ENCODE results near the gene RASGRP3. TPM values are rescaled to one million over a fixed set of nuclear protein-coding genes. Genes with fewer than 3 reads are reported as not detected.

The RASGRP3 gene
- polyA plus RNA-seq, 1 donor = 19.6 TPM

DNA sequence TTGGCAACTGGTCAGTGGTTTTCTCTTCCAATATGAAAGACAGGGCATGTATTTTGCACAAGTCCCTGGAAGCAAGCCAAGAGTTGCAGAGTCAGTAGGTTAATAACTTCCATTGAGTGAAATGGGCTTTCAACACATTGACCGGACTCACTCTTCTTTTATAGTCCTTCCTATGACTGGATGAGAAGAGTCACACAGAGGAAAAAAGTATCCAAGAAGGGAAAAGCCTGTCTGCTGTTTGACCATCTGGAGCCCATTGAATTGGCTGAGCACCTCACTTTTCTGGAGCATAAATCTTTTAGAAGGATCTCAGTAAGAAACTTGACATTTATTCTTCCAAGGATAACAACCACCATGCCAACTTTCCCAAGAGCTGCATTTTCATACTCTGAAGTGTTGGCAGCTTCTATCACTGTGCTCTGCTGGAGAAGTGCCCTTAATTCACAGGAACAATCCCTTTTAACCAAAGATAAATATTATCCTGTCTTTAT lies 45.4 kb downstream of the RASGRP3 start:
- peak; percentile 65 for DNase-seq

DNA sequence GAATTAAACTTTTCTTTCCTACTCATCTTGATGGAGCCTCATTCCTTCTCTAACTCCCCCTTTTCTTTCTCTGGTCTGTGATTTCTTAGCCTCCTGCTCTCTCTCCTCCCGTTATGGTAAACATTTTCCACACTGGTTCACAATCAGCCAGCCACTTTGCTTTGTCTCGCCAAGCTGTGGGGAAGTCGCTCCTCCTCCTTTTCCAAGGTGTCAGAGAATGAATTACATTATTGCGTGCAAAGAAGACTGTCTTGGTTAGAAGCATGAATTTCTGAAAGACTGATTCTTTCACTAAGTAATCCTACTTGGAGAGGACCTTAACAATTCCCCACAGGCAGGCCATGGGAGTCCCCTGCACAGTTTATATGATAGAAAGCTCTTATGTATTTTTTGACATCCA lies 46.1 kb downstream of the RASGRP3 start:
- no peak for DNase-seq

DNA sequence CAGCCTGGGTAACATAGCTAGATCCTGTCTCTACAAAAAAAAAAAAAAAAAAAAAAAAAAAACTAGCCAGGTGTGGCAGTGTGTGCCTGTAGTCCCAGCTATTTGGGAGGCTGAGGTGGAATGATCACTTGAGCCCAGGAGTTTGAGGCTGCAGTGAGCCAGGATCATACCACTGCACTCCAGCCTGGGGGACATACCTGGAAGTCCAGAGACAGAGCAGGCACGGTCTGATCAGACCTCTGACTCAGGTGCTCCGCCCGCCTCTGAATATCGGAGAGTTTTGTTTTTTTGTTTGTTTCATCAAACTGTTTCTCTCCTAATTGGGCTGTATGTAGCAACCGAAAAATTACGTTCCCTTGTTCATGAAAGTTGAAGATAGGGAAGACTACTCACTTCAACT lies 49.2 kb downstream of the RASGRP3 start:
- no peak for DNase-seq

DNA sequence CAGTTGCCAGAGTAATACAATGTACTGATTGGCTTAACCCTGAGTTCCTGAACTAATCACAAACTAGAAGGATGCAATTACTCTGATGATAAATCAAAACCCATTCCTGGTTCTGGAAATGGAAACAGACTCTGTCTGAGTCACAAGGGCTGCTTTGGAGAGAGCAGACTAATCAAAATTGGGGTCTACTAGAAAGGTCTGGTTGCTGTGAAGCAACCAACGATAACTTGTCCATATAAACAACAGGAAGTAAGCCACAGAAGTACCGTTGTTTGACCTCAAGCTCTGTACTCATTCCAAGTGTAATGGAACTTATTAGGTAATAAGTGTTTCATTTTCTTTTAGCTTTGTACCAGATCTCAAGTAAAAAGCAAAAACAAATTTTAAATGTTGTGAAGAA lies 49.7 kb downstream of the RASGRP3 start:
- DNase-seq = no peak

DNA sequence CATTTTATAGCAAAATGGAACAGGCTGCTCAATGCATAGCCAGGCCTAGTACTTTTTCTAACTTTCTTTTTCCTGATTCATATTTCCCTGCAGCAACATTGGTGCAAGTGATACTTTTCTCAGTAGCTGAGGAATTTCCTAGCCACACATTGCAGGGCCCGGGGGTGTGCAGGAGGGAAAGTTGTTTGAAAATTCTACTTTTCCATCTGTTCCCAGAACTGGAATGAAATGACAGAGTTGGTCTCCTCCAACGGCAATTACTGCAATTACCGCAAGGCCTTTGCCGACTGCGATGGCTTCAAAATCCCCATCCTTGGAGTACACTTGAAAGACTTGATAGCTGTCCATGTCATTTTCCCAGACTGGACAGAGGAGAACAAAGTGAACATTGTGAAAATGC lies 50.5 kb downstream of the RASGRP3 start:
- no peak for DNase-seq

DNA sequence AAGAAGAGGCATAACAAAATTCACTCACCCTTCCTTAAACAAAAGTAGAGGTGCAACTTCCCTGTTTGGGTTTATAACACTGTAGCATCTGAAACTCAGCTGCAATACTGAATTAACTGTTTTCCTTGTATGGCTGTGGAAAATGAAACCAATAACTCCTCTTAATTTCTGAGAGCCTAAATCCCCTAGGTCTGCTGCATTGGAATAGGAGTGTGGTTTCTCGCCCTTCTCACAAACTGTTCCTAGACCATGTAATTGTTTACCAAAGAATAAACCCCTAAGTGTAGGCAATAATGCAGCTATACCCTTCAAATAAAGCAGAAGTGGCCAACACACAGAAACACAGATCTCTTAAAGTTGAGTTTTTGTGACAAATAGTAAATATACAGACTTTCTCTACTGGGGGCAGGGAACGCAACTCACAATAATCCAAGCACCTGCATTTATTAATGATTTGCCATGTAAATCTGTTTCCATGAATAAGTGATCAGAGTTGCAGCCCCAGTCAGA lies 52.0 kb downstream of the RASGRP3 start:
- DNase-seq = no peak

DNA sequence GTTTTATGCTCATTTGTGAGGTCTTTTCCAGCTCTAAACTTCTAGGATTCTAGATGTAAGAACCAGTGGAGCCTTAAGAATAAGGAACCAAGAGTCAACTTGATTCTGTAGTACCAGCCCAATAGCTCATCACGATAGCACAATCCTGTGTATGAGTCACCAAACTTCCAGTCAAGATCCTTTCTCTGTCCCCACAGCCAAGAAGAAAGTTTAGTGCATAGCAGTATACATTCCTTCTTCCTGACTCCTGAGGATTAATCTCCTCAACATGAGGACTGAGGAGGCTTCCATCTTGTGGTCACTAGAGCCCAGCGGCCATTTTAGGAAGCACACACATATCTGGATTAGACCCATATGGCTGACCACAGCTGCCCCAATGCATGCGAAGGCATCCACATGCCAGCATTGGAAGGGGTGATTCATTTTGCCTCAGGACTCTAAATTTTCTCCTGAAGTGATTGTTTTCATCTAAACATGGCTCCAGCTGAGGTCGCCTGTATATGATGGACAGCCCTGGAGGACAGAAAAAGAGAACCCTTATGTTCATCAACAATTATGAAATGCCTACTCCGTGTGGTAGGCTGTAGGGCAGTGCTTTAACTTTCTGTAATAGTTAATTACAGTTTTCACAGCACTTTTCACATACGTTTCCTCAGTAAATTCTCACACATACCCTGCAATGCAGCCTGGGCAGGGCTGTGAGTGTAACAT lies 53.5 kb downstream of the RASGRP3 start:
- no peak for DNase-seq

DNA sequence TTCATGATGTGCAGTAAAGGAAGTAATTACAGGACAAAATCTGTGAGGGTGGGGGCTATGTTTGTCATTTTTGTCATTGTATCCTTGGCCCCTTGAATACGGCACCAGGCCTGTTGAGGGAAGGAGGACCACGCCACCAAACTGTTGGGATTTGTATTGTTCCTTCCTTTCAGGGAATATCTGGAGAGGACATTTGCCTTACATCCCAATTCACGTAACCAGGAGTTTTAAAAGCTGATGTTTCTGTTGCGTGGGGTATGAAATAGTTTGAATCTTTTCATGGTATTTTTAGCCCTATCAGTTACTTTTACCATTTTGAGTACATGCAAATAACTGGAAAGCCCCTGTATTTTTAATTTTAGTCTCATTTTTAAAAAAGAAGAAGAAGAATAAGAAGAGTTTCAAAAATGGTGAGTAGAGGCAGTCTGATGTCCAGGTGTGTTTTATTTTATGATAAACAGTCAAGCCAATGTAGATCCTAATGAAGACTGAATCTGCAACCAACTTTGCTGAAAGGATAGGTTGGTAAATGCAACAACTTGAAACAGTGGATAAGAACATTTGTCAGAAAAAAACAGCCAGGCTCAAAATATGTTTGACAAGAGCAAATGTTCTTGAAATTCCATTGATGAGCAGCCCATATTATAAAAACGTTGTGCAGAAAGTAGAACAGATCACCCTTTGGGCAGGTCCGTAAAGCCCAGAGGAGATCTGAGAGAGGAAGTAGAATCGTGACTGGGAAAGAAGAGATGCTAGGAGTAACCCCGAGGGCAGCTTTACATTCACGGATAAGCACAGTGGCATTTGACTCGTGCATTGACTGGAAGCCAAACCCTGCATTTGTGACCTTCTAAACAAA lies 54.5 kb downstream of the RASGRP3 start:
- no peak for DNase-seq

DNA sequence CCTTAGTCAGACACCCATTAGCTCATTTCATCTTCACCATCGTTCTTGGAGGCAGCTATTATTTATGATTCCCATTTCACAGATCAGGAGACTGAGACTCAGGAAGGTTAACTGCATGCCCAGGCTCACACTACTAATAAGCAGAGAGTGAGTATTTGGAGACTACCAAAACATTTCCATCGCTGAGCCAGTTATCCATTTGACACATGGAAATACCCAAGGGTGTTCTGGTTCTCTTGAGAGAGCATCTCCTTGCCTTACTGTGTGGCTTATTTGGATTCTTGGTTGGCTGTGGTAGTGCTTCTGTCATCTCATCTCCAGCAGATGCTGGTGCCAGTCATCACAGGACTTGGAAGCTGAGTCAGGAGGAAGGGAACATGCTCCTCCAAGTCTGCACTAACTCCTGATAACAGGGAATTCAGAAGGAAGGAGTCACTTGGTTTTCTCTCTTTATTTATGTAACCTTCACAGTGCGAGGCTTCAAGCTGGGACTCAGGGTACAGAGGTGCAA lies 55.2 kb downstream of the RASGRP3 start:
- no peak for DNase-seq

DNA sequence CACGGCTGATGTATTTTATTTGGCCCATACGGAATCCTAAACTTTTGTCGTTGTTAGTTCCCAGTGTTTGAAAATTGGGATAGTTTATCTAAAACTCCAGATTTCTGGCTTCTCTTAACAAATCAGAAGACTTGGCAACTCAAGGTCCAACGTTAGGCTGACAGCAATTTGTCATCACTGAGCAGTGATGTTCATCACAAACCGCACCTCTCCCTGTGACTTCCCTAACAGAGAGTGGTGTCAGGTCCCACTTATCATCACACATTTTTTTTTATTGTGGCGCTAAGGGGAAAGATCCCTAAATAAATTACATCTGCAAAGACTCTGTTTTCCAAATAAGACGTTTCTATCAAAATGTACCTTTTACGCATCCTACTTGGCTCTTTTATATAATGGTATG lies 55.7 kb downstream of the RASGRP3 start:
- no peak for DNase-seq

DNA sequence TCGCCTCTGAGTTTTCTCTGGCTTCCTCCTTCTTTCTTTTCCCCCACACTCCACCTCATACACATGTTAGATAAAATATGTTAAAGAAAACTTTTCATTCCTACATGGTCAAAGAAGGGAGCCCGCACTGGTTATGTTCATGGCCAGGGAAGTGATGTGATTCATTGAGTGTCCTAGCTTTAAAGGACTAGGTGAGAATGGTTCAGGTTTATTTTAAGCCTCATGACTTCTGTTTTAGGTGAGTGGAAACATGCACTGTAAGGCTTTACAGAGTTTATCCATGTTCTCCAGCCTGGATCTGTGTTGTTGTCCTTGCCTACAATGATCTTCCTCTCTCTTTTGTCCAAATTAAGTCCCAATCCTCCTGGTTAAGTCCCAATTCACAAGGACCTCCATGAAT lies 56.5 kb downstream of the RASGRP3 start:
- DNase-seq = no peak

DNA sequence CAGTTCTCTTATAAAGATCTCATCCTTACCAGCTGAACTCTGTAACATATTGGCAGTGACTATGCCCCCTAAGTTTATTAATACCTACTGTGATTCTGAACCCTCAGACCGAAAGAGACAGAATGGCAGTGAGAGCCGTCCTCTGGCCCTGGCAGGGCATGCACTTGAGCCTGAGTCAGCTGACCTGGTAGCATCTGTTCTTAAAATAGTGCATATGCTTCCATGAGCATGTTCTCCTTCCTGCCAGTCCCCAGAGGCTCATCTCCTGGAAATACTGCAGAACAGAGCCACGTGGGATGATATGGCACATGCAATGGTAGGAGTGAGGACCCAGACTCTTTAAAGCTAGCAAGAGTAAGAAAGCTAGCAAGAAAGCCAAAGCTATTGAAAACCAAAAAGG lies 59.0 kb downstream of the RASGRP3 start:
- no peak for DNase-seq

DNA sequence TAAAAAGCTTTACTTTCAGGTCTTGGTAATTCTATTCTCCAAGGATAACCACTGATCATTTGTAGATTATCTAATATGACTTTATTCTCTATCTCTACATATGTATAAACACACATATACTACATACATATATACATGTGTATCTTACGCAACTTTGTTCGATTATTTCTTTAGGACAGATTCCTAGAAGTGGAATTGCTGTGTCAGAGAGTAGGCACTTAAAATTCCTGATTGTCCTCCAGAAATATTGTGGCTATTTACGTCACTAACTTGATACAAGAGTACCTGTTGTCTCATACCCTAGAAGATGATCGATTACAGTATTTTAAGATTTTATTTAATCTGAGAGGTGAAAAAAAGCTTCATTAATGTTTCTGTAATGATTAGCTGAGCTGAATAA lies 64.8 kb downstream of the RASGRP3 start:
- no peak for DNase-seq

DNA sequence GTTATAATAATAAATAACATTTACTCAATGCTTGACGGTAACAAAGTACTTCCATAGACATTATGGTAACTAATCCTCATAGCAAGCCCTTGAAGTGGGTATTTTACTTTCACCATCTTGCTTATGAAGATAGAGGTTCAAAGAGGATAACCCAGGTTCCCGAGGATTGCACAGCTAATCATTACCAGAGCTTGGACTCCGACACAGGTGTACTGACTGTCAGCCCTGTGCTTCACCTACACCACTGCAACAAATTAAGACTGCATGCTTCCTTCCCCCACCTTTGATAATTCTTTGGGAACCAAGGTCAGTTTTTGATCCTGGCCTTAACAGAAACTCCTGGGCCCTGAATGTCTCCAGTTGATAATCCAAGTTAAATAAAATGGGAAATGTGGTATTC lies 73.8 kb downstream of the RASGRP3 start:
- no peak for DNase-seq

DNA sequence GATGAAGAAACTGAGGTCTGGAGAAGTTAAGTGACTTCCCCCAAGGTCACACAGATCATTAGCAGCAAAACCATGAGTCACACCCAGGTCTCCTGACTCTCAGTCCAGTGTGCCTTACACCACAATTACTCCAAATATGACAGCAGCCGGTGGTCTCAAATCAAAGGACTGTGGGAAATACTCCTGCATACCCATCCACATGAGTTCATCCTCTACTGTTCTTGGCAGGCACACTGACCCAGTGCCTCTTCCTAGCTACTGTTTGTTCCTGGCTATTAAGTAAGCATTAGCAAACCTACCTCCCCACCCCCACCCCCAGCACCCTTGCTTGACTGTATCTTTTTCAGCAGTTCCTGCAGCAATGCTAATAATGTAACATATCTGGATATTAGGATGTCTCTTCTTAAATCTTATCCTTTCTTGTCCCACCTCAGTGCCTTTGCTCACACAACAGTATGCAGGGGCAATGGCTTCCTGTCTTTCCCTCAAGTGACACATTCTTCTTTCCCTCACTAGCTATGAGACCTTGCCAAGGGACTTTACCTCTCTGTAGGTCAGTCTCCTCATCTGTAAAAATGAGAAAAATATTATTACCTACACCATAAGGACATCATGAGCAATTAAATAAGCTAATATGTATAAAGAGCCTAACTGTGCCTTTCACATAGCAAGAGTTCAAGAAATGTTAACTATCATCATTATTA lies 76.5 kb downstream of the RASGRP3 start:
- no peak for DNase-seq

DNA sequence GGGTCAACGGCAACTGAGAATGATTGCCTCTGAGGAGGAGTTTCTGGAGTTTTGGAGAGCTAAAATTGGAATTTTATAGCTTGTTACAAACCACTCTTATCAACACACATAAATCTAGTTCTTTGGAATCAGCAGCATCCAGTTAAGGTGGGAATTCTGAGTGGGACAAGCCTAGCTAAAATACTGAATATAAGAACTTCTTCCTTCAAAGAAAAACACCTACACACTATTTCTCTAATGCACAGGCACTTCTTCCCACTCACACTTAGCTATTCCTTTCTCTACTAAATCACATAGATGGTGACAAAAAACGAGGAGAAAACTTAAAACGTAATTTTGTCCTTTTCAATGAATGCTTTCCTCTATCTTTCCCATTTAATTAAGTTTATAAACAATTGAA lies 79.2 kb downstream of the RASGRP3 start:
- no peak for DNase-seq

DNA sequence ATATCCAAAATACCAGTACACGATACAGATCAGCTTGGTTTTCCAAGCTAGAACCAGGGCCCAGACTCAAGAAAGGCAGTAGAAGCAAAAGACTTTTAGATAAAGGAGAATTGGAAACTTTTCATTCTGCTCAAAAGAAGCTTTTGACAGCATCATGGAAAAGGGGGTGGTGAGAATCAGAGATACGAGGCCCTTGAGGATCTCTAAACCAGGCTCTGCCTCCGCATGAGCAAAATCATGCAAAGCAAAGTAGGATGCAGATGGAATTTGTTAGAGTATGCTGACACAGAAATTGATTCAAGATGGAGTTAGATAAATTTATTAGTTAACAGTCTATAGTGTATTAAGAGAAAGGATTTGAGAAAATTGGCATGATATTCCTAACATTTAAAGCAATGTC lies 82.9 kb downstream of the RASGRP3 start:
- no peak for DNase-seq

DNA sequence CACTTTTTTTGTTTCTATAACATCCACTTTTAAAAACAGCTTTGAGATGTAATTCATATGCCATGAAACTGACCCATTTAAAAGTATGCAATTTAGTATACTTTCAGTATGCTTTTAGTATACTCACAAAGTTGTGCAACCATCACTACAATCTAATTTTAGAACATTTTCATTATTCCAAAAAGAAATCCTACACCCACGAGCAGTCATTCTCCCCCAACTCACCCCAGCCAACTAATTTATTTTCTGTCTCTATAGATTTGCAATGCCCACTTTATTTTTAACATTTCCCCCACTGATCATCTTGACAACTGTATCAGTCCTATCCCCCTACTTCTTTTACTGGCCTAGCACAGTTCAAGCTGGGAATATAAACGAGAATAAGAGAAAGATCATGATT lies 83.6 kb downstream of the RASGRP3 start:
- DNase-seq = no peak

DNA sequence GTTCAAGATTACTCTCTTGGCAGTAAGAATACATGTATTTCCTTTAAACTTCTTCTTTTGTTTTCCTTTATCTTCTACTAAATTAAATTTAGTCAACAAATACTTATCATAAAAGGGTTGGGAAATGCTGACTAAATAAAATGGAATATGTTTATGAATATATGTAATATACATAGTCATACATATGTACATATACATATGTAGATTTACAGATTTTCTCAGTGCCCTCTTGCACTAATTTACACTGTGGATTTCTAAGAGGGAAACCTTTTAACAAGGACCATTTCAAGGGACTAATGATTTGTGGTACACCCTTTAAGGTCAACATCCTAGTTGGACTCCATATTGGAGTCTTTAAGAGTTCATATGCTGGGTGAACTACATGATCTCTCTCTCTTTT lies 85.4 kb downstream of the RASGRP3 start:
- no peak for DNase-seq

DNA sequence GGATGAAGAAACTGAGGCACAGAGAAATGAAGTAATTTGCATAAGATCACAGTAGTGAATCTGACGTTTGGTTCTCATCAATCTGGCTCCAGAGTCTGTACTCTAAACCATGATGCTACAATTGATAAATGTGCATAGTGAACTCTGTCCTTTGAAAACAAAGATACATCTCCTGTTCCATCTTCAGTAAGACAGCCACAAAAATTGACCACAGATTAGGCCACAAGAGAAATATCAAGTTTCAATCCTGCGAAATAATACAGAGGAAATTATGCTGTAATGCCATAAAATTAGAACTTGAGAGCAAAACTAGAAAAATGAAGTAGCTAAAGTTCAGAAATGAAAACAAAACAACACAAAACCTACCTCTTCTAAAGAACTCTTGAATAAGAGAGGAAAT lies 94.2 kb downstream of the RASGRP3 start:
- no peak for DNase-seq

DNA sequence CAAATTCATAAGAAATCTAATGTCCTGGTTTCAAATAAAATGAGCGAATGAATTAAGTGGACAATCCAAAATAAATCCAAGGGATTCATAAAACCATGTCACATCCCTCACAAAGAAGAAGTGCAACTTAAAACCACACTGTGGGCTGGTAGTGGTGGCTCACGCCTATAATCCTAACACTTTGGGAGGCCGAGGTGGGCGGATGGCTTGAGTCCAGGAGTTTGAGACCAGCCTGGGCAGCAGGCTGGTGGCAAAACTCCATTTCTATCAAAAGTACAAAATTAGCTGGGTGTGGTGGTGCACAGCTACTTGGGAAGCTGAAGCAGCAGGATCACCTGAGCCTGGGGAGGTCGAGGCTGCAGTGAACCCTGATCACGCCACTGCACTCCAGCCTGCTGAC lies 97.2 kb downstream of the RASGRP3 start:
- DNase-seq = no peak

DNA sequence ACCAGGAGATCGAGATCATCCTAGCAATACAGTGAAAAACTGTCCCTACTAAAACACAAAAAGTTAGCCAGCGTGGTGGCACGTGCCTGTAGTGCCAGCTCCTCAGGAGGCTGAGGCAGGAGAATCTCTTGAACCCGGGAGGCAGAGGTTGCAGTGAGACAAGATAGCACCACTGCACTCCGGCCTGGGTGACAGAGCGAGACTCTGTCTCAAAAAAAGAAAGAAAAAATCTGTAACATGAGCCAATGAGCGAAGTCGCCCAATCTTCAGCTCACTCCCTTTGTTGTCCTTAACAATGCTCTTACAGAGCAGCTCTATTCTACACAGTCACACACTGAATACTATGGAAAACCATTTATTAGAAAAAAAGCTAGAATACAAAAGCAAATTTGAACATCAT lies 100.6 kb downstream of the RASGRP3 start:
- DNase-seq = no peak

DNA sequence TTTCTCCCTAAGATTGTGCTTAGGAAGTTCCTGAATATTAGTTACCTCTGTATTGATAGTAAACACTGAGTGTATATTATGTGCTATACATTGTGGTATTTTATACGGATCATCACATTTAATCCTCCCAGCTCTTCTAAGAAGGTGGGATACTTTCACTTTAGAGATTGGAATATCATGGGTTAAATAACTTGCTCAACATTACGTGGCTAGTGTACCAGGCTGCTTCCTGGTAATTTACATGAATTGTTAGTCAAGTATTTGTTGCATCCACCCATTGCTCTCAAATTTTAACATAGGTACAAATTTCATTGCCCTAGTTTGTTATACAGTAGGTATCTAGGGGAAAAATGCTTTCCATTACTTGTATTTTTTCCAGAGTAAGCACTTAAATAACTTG lies 101.2 kb downstream of the RASGRP3 start:
- DNase-seq = no peak
